Transverse colon (tissue), 4 donors: ENCODE results near the gene ACAP3. TPM values are rescaled to one million over a fixed set of nuclear protein-coding genes. Genes with fewer than 3 reads are reported as not detected.

Experiments used
- DNase-seq: peaks from one replicate; pipeline ENCODE4 v3.0.0-alpha.2; 2019
- H3K27ac ChIP-seq, 4 donors: fragments of 200-600 bp; sonication (generic); 2 replicates each; pipeline ENCODE4 v1.5.1; 2016 to 2018; ENCODE audit warnings: inconsistent platforms in 4 of 4
- H3K27me3 ChIP-seq: fragments of 200-600 bp; sonication (generic); 2 replicates; pipeline ENCODE4 v1.5.1; 2017; ENCODE audit warnings: inconsistent platforms
- H3K36me3 ChIP-seq, 4 donors: fragments of 200-600 bp; sonication (generic); 2 replicates each; pipeline ENCODE4 v1.5.1; 2017 to 2019; ENCODE audit warnings: inconsistent platforms in 4 of 4
- H3K4me1 ChIP-seq, 4 donors: fragments of 200-600 bp; sonication (generic); 2 replicates each; pipeline ENCODE4 v1.5.1; 2017 to 2020; ENCODE audit warnings: inconsistent platforms in 4 of 4
- H3K4me3 ChIP-seq, 4 donors: fragments of 200-600 bp; sonication (generic); 1 replicate in 1 of 4; 2 replicates in 3 of 4; pipeline versions ENCODE4 v1.5.1 to v1.6.1; 2017 to 2019; ENCODE audit warnings: inconsistent platforms in 4 of 4
- H3K9me3 ChIP-seq, 2 donors: fragments of 200-600 bp; sonication (generic); 2 replicates each; pipeline ENCODE4 v1.5.1; 2017 to 2019; ENCODE audit warnings: inconsistent platforms in 2 of 2
- EP300 ChIP-seq: sonication (generic); formaldehyde crosslinking; IDR thresholded peaks from one replicate; pipeline ENCODE4 v1.6.1; 2017; ENCODE audit warnings: antibody characterized with exemption, low read depth
- POLR2A ChIP-seq: fragments of 450-650 bp; IDR thresholded peaks from one replicate; pipeline ENCODE4 v1.6.1; 2016; ENCODE audit warnings: antibody characterized with exemption, mild to moderate bottlenecking, moderate library complexity
- POLR2AphosphoS5 ChIP-seq, 3 donors: sonication (generic); formaldehyde crosslinking; IDR thresholded peaks; one replicate each; pipeline ENCODE4 v1.6.1; 2016; ENCODE audit warnings: antibody characterized with exemption in 3 of 3
- WGBS, 2 donors: methylation state at CpG; one replicate each; pipeline ENCODE4 v1.1.5; 2018; ENCODE audit warnings: low coverage in 1 of 2; 5-methylcytosine and 5-hydroxymethylcytosine counted together
- in situ Hi-C, 4 donors: fragments of 200-750 bp; cut with MboI; loops; one replicate each; pipeline versions ENCODE4 v1.15.0 to v1.15.1; 2017; ENCODE audit warnings: low sequenced_read_pairs in 3 of 4, low pct_ligation_motif_present in 1 of 4, low pct_unique_long_range_greater_than_20kb in 1 of 4
- intact Hi-C: fragments of 100-400 bp; cut with DNase I; formaldehyde crosslinking; loops from one replicate; pipeline ENCODE4 v1.15.1; 2023; ENCODE audit warnings: low total_unique reads
- total RNA-seq, 4 donors: library from RNA; depleted of rRNA; stranded (reverse); fragments of >200 nt; gene quantifications; one replicate each; pipeline ENCODE4 v1.1.0, GENCODE V29; 2016
- TF ChIP-seq, protein P1 (sequence below), 5 experiments: fragments of 200-600 bp in 3 of 5; fragments of 450-650 bp in 2 of 5; sonication (generic) in 3 of 5; IDR thresholded peaks; 1 replicate in 2 of 5; 2 replicates in 3 of 5; pipeline ENCODE4 v1.5.1; 2016 to 2017; ENCODE audit warnings: antibody characterized with exemption in 5 of 5, inconsistent platforms in 3 of 5, mild to moderate bottlenecking in 2 of 5, moderate library complexity in 1 of 5

The ACAP3 gene
- total RNA-seq, 4 donors from 2014 or later = 52.4 to 190 (median 99.5) TPM

DNA sequence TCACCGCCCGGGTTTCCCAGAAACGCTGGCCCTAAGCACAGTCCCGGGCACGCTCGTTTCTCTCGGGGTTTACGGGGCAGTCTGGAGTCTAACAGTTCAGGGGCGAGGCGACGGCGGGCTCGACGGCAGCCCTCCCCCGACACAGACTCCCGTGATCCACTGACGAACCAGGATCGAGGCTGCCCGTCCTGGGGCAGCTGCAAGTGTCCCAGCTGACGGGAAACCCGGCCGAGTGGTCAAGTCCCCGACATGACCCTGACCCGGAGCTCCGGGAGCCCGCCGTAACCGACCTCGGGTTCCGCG is 34.6 kb downstream of the ACAP3 start:
- H3K9me3 ChIP-seq = no peaks in the 10 kb centered on the region
- intact Hi-C loops (no loop called here), in situ Hi-C loops (loop anchor here in 2 of 4 donors (10.0 to 25.0 kb wide), 2 partner anchors 158 to 161 kb away; partner anchors contain the start of gene C1orf159 (in 2 of the 2))
- H3K36me3 ChIP-seq = no peaks in the 10 kb centered on the region
- H3K4me1 ChIP-seq = peaks cover 20 to 37% (median 35%) of the 10 kb centered on the region in 4 donors
- no peak for DNase-seq
- H3K4me3 ChIP-seq = peak overlapping the region; percentile 51 to 98 (median 80)
- WGBS, 2 donors = 0% methylated on average over 15 of the region's 31 CpGs; no CpG with 5 or more reads in 1 of the 2 donors
- no peaks in the 10 kb centered on the region for H3K27me3 ChIP-seq
- no peak for TF ChIP-seq EP300
- TF ChIP-seq, protein P1, sequence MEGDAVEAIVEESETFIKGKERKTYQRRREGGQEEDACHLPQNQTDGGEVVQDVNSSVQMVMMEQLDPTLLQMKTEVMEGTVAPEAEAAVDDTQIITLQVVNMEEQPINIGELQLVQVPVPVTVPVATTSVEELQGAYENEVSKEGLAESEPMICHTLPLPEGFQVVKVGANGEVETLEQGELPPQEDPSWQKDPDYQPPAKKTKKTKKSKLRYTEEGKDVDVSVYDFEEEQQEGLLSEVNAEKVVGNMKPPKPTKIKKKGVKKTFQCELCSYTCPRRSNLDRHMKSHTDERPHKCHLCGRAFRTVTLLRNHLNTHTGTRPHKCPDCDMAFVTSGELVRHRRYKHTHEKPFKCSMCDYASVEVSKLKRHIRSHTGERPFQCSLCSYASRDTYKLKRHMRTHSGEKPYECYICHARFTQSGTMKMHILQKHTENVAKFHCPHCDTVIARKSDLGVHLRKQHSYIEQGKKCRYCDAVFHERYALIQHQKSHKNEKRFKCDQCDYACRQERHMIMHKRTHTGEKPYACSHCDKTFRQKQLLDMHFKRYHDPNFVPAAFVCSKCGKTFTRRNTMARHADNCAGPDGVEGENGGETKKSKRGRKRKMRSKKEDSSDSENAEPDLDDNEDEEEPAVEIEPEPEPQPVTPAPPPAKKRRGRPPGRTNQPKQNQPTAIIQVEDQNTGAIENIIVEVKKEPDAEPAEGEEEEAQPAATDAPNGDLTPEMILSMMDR (IDR thresholded peaks at IDR 0.05) = peak in 1 of 5 experiments; percentile 0
- H3K27ac ChIP-seq = peak overlapping the region; percentile 83 to 90 (median 88)

DNA sequence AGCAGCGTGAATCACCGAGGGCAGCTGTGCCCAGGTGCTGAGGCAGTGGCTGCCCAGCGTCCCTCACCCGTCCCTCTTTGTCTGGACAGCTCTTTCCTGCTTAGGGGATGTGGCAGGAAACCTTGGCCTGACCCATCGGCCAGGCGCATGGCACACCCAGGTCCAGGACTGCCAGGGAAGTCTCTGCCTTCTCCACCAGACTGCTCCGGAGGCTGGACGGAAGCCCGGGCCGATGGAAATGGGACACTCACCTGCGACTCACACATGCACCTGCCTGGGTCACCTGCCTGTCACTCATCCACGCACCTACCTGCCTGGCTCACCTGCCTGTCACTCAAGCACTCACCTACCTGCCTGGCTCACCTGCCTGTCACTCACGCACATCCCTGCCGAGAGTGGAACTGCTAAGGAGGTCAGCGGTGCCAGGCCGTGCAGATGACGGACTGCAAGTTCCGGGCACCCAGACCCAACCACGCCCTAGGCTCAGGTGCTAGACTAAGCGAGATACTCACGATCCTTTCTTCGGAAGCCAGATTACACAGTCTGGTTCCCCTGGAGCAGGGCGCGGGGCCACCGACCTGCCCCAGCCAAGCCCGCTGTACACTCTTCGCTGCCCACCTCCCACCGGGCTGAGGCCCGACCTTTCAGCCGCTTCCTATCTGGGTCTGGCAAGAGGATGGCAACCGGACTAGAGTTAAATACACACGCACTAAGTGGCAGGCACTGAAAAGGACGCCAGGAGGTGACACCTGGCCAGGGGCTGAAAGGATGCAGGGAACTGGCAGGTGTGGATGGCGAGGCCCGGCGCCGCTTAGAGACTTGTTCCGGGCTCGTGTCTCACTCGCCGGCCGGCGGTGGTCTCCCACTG is 35.2 kb downstream of the ACAP3 start:
- Histone ChIP-seq H3K36me3 (no peaks in the 10 kb centered on the region), H3K4me3 (peak overlapping the region; percentile 51 to 98 (median 80)), H3K27ac (peak overlapping the region; percentile 83 to 90 (median 88)), H3K27me3 (no peaks in the 10 kb centered on the region), H3K4me1 (peaks cover 20 to 37% (median 35%) of the 10 kb centered on the region in 4 donors), H3K9me3 (no peaks in the 10 kb centered on the region)
- intact Hi-C loops (no loop called here), in situ Hi-C loops (loop anchor here in 2 of 4 donors (10.0 to 25.0 kb wide), 2 partner anchors 158 to 160 kb away; partner anchors contain the start of gene C1orf159 (in 2 of the 2))
- TF ChIP-seq EP300 = no peak
- TF ChIP-seq, protein P1 (IDR thresholded peaks at IDR 0.05) = peak in 1 of 5 experiments; percentile 16
- peak; percentile 75 for TF ChIP-seq POLR2A
- TF ChIP-seq POLR2AphosphoS5 (IDR thresholded peaks at IDR 0.05) = peak in 2 of 3 donors; percentile 58 to 85
- WGBS, 2 donors = 20% methylated on average over 35 of the region's 43 CpGs; no CpG with 5 or more reads in 1 of the 2 donors
- DNase-seq = peak; percentile 78

DNA sequence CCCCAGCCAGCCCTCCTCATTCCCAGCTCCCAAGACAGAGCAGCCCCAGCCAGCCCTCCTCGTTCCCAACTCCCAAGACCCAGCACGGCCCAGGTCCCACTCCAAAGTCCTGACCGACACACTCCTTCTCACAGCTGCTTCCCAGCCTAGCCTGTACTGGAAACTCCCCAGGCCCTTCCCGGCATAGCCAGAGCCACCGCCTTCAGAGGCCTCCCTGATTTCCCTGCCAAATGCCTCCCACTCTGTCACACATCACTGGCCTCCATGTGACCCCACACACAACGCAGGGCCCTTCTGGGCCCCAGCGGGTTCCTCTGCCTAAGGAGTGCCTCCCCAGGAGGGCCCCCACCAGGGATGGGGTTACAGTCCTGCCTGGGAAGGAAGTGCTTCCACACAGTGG is 36.9 kb downstream of the ACAP3 start:
- TF ChIP-seq, protein P1 (IDR thresholded peaks at IDR 0.05) = no peak
- TF ChIP-seq POLR2AphosphoS5 (IDR thresholded peaks at IDR 0.05) (no peak), POLR2A (no peak), EP300 (no peak)
- Histone ChIP-seq H3K9me3 (no peaks in the 10 kb centered on the region), H3K27ac (no peak overlapping the region), H3K4me1 (peaks cover 20 to 37% (median 35%) of the 10 kb centered on the region in 4 donors), H3K36me3 (no peaks in the 10 kb centered on the region), H3K27me3 (no peaks in the 10 kb centered on the region), H3K4me3 (no peak overlapping the region)
- intact Hi-C loops = no loop called here
- in situ Hi-C loops = loop anchor here in 2 of 4 donors (10.0 to 25.0 kb wide), 2 partner anchors 156 to 159 kb away; partner anchors contain the start of gene C1orf159 (in 2 of the 2)
- no peak for DNase-seq
- WGBS, 2 donors = 65 to 80% methylated on average over 1 to 7 of the region's 7 CpGs

DNA sequence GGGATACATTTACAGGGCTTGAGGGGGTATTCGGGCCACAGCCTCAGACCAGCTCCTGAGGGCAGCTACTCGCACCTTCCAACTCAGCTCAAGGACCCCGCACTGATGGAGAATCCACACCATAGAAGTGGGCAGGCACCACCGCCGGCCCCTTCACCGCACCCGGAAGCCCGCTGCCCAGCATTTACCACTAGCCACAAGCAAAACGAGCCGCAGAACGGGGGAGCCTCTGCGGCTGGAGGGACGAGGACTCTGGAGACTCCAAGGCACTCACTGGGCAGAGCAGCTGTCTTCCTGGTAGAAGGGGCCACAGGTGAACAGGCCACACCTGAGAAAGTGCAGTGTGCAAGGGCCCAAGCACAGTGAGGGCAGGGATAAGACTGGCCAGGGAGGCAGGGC is 39.4 kb downstream of the ACAP3 start:
- DNase-seq = no peak
- in situ Hi-C loops (loop anchor here in 2 of 4 donors (10.0 to 25.0 kb wide), 2 partner anchors 153 to 156 kb away; partner anchors contain the start of gene C1orf159 (in 2 of the 2)), intact Hi-C loops (no loop called here)
- 97% methylated on average over 13 of the region's 13 CpGs; no CpG with 5 or more reads in 1 of the 2 donors for WGBS, 2 donors
- Histone ChIP-seq H3K4me1 (peaks cover 20 to 31% (median 28%) of the 10 kb centered on the region in 4 donors), H3K27me3 (no peaks in the 10 kb centered on the region), H3K36me3 (no peaks in the 10 kb centered on the region), H3K4me3 (no peak overlapping the region), H3K9me3 (no peaks in the 10 kb centered on the region), H3K27ac (no peak overlapping the region)
- no peak for TF ChIP-seq POLR2A
- TF ChIP-seq POLR2AphosphoS5 (IDR thresholded peaks at IDR 0.05) = no peak
- TF ChIP-seq EP300 = no peak
- TF ChIP-seq, protein P1 (IDR thresholded peaks at IDR 0.05) = no peak
